ENCODE results near the gene ACD.
"Not testable (repeated sequence)": the region's sequence is repeated elsewhere in the genome, so short reads cannot be mapped to it uniquely, and the experiment has no call there.

Gene ACD

DNA sequence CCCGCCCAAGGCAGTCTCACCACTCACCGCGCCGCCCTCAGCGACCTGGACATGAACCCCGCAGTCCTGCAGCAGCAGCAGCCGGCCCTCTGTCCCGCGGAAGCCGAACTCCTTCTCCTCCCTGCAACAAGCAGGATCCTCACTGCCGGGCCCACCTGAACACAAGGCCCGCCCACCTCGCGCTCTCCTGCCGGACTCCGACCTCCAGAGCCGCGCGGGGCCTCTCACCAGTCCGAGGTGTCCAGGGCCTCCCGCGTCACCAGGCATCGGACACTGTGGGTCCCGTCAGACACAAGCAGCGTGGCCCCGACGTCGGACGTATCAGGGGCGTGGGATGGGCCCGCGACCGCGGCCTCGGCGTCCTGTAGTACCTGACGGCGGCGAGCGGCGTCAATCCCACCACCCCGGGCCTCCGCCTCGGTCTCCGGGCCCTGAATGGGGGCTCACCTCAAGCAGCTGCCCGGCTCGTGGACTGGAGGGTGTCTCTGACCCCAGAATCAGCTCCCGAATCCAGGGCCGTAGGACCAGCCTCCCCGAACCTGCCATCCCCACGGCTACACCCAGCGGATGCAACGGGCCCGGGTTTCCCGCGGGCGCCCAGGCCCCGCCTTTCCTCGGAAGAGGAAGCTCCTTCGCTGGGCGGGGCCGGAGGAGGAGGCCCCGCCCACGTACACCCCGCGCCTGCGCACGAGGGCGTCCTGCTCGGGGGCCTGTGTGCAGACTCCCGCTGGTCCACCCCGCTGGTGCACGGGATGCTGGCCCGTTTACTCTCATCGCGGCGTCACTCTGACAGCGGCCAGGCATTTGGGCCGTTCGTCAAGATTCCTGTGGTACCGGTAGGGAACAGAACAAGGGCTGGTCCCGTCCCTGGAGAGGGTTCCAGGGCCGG, at the start of gene ACD:
Gene ACD, minus strand, starts transcription at position 586 of the 889 bp plus-strand sequence. Its CDS starts 40 bp downstream, at position 546.
- Mint-ChIP-seq H3K36me3 (peaks cover 55% of the 10 kb centered on the region), H3K9me3 (no peaks in the 10 kb centered on the region), H3K27ac (peak within 1 kb of the TSS; percentile 89), H3K4me3 (peak within 1 kb of the TSS; percentile 90), H3K4me1 (peaks cover 49% of the 10 kb centered on the region)
- ATAC-seq: peak; percentile 71
- peak; percentile 96 to 98 for DNase-seq (ENCODE audit: low spot score in 2 of 2)

- peaks cover 2% of the 10 kb centered on the region for H3K36me3 Mint-ChIP-seq
- no peak overlapping the region for H3K27ac Mint-ChIP-seq
- ATAC-seq (no peak), DNase-seq (ENCODE audit: low spot score in 2 of 2) (no peak)
- no peak overlapping the region for H3K4me3 Mint-ChIP-seq
- peaks cover 28% of the 10 kb centered on the region for H3K4me1 Mint-ChIP-seq
- no peaks in the 10 kb centered on the region for H3K9me3 Mint-ChIP-seq
Observed at GRCh38 chr16:67709050-67709449, 49.0 kb upstream of the ACD start.

DNA sequence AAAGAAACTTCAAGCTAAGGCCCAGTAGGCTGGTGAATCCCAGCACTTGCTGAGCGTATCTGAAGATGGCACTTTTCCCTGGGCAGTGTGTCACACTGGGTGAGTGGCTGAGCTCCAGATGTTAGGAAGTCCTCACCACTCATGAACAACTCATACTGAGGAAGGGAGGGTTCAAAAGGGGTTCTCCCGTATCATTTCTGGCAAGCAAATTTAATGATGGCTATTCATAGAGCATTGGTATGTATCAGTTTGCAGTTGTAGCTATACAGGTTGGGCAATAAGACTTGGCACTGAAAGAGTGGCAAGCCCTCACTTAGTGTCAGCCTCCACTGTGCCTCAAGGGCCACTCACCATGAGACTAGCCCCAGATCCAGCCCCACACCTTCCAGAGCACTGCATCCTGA, 48.3 kb upstream of the ACD start:
- H3K36me3 Mint-ChIP-seq: no peaks in the 10 kb centered on the region
- H3K4me3 Mint-ChIP-seq: no peak overlapping the region
- H3K27ac Mint-ChIP-seq: no peak overlapping the region
- peaks cover 31% of the 10 kb centered on the region for H3K4me1 Mint-ChIP-seq
- DNase-seq (ENCODE audit: low spot score in 2 of 2): no peak
- ATAC-seq: no peak
- H3K9me3 Mint-ChIP-seq: no peaks in the 10 kb centered on the region

DNA sequence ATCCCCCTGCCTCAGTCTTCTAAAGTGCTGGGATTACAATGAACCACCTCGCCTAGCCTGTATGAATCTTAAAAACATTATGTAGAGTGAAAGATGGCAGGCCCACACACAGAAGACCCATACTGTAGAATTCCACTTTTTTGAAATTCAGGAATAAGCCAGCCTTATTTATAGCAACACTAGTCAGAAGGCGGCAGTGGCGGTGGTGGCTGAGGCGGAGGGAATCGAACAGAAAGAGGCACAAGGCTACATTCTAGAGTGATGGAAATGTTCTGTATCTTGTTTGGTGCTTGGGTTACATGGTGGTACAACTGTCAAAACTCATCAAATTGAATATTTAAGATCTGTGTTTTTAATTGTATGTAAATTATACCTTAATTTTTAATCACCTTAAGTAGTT, 47.7 kb upstream of the ACD start:
- peaks cover 32% of the 10 kb centered on the region for H3K4me1 Mint-ChIP-seq
- H3K9me3 Mint-ChIP-seq: no peaks in the 10 kb centered on the region
- H3K4me3 Mint-ChIP-seq: no peak overlapping the region
- no peak for ATAC-seq
- H3K36me3 Mint-ChIP-seq: no peaks in the 10 kb centered on the region
- DNase-seq (ENCODE audit: low spot score in 2 of 2): no peak
- H3K27ac Mint-ChIP-seq: no peak overlapping the region

GRCh38 chr16:67707210-67707609, 47.1 kb upstream of the ACD start:
- Mint-ChIP-seq H3K4me1 (peaks cover 32% of the 10 kb centered on the region), H3K27ac (no peak overlapping the region), H3K9me3 (no peaks in the 10 kb centered on the region), H3K36me3 (no peaks in the 10 kb centered on the region), H3K4me3 (no peak overlapping the region)
- ATAC-seq (no peak), DNase-seq (ENCODE audit: low spot score in 2 of 2) (no peak)

- H3K36me3 Mint-ChIP-seq: no peaks in the 10 kb centered on the region
- H3K9me3 Mint-ChIP-seq: no peaks in the 10 kb centered on the region
- no peak overlapping the region for H3K4me3 Mint-ChIP-seq
- ATAC-seq (no peak), DNase-seq (ENCODE audit: low spot score in 2 of 2) (no peak)
- H3K4me1 Mint-ChIP-seq: peaks cover 17% of the 10 kb centered on the region
- H3K27ac Mint-ChIP-seq: peak overlapping the region; percentile 67
Observed at GRCh38 chr16:67704110-67704509, 44.0 kb upstream of the ACD start.

- Mint-ChIP-seq H3K4me3 (peak overlapping the region; percentile 5), H3K9me3 (no peaks in the 10 kb centered on the region), H3K4me1 (peaks cover 20% of the 10 kb centered on the region), H3K36me3 (peaks cover 3% of the 10 kb centered on the region), H3K27ac (peak overlapping the region; percentile 67)
- ATAC-seq: peak; percentile 88
- no peak for DNase-seq (ENCODE audit: low spot score in 2 of 2)
Observed at GRCh38 chr16:67703626-67704025, 43.6 kb upstream of the ACD start.

DNA sequence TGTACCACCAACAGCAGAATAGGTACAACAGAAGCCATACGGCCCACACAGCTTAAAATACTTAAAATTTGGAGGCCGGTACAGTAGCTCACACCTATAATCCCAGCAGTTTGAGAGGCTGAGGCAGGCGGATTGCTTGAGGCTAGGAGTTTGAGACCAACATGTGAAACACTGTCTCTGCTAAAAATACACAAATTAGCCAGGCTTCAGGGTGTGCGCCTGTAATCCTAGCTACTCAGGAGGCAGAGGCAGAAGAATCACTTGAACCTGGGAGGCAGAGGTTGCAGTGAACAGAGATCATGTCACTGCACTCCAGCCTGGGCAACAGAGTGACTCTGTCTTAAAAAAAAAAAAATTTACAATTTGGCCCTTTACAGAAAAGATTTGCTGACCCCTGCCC, 42.1 kb upstream of the ACD start:
- H3K27ac Mint-ChIP-seq: no peak overlapping the region
- no peaks in the 10 kb centered on the region for H3K9me3 Mint-ChIP-seq
- ATAC-seq (no peak), DNase-seq (ENCODE audit: low spot score in 2 of 2) (no peak)
- H3K36me3 Mint-ChIP-seq: peaks cover 10% of the 10 kb centered on the region
- no peak overlapping the region for H3K4me3 Mint-ChIP-seq
- peaks cover 22% of the 10 kb centered on the region for H3K4me1 Mint-ChIP-seq

- Mint-ChIP-seq H3K27ac (no peak overlapping the region), H3K9me3 (no peaks in the 10 kb centered on the region)
Observed at GRCh38 chr16:67701420-67701819, 41.4 kb upstream of the ACD start.

DNA sequence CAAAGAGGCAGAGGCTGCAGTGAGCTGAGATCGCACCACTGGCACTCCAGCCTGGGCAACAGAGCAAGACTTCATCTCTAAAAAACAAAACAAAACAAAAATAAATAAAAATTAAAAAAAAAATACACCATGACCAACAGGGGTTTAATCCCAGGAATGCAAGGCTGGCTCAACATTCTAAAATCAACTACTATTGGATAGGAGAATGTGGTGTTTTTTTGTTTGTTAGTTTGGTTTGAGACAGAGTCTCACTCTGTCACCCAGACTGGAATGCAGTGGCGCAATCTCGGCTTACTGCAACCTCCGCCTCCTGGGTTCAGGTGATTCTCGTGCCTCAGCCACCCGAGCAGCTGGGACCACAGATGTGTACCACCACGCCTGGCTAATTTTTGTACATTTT, 39.2 kb upstream of the ACD start:
- Mint-ChIP-seq H3K36me3 (peaks cover 10% of the 10 kb centered on the region), H3K4me1 (peaks cover 21% of the 10 kb centered on the region), H3K4me3 (no peak overlapping the region), H3K27ac (no peak overlapping the region), H3K9me3 (no peaks in the 10 kb centered on the region)
- ATAC-seq: no peak
- no peak for DNase-seq (ENCODE audit: low spot score in 2 of 2)

More at GRCh38 chr16:67701420-67701819, 41.4 kb upstream of the ACD start:
- H3K36me3 Mint-ChIP-seq: peaks cover 10% of the 10 kb centered on the region
- DNase-seq (ENCODE audit: low spot score in 2 of 2) (no peak), ATAC-seq (no peak)
- H3K4me3 Mint-ChIP-seq: no peak overlapping the region
- H3K4me1 Mint-ChIP-seq: peaks cover 27% of the 10 kb centered on the region

GRCh38 chr16:67697422-67698185, 37.5 kb upstream of the ACD start:
- Mint-ChIP-seq H3K9me3 (no peaks in the 10 kb centered on the region), H3K27ac (no peak overlapping the region), H3K4me3 (no peak overlapping the region), H3K4me1 (peaks cover 10% of the 10 kb centered on the region), H3K36me3 (peaks cover 10% of the 10 kb centered on the region)
- ATAC-seq (no peak), DNase-seq (ENCODE audit: low spot score in 2 of 2) (no peak)

DNA sequence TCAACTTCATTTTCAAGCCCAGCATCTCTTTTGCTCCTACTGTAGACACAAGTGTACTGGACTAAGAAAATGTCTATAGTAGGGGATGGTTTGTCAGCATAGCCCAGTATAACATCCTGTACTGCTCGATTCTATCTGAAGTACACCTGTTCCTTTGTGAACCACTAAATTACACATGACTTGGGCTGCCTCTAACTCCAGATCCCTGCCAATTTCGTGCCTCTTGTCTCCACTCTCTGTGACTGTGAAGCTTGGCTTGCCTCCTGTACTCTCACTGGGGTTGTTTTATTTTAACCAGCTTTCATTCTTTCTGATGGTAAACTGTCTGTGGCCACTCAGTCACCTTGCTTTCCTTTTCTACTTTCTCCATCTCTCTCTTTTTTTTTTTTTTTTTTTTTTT, 34.6 kb upstream of the ACD start:
- peaks cover 10% of the 10 kb centered on the region for H3K36me3 Mint-ChIP-seq
- H3K27ac Mint-ChIP-seq: no peak overlapping the region
- H3K9me3 Mint-ChIP-seq: no peaks in the 10 kb centered on the region
- H3K4me1 Mint-ChIP-seq: peaks cover 10% of the 10 kb centered on the region
- ATAC-seq (no peak), DNase-seq (ENCODE audit: low spot score in 2 of 2) (no peak)
- H3K4me3 Mint-ChIP-seq: no peak overlapping the region

- H3K4me1 Mint-ChIP-seq; H3K36me3 Mint-ChIP-seq; H3K27ac Mint-ChIP-seq; ATAC-seq; H3K9me3 Mint-ChIP-seq; H3K4me3 Mint-ChIP-seq; DNase-seq (ENCODE audit: low spot score in 2 of 2): not testable (repeated sequence)
Observed at GRCh38 chr16:67693517-67694285, 33.6 kb upstream of the ACD start.

- H3K36me3 Mint-ChIP-seq: peaks cover 36% of the 10 kb centered on the region
- ATAC-seq (no peak), DNase-seq (ENCODE audit: low spot score in 2 of 2) (no peak)
- H3K9me3 Mint-ChIP-seq: no peaks in the 10 kb centered on the region
- H3K4me3 Mint-ChIP-seq: no peak overlapping the region
- peak overlapping the region; percentile 62 for H3K27ac Mint-ChIP-seq
- peaks cover 8% of the 10 kb centered on the region for H3K4me1 Mint-ChIP-seq
Observed at GRCh38 chr16:67685388-67686112, 25.5 kb upstream of the ACD start.

DNA sequence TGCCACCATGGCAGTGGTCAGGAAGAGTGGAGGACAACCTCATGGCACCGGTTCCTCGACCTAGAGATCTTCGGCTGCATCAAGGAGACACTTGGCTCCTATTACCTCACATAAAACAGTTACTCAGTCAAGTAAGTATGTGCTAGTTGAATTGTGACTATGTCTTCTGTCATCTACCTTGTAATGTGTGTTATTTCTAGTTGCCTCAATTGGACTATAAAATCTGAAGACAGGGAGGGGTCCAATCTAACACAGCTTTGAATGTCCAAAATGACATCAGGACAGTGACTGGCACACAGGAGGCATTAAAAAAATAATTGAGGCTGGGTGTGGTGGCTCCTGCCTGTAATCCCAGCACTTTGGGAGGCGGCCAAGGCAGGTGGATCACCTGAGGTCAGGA, 23.7 kb upstream of the ACD start:
- Mint-ChIP-seq H3K36me3 (peaks cover 45% of the 10 kb centered on the region), H3K27ac (peak overlapping the region; percentile 23), H3K4me3 (no peak overlapping the region), H3K4me1 (peaks cover 8% of the 10 kb centered on the region), H3K9me3 (no peaks in the 10 kb centered on the region)
- DNase-seq (ENCODE audit: low spot score in 2 of 2): no peak
- ATAC-seq: no peak
